Ectodermal cell (in vitro differentiated cells): Measurements from ENCODE around the gene TBC1D3L. TPM values are rescaled to one million over a fixed set of nuclear protein-coding genes. Genes with fewer than 3 reads are reported as not detected.
"Not testable (repeated sequence)": the region's sequence is repeated elsewhere in the genome, so short reads cannot be mapped to it uniquely, and the experiment has no call there.

ENCODE experiments used
- H3K27ac ChIP-seq: 2 replicates; pipeline ENCODE4 v1.7.0; 2013; ENCODE audit warnings: mild to moderate bottlenecking, low read depth, low read length; ENCODE audit not compliant: insufficient read depth, poor library complexity, severe bottlenecking
- H3K27me3 ChIP-seq: 2 replicates; pipeline ENCODE4 v1.7.0; 2013; ENCODE audit warnings: mild to moderate bottlenecking, low read length; ENCODE audit not compliant: insufficient read depth, control insufficient read depth, poor library complexity, severe bottlenecking
- H3K36me3 ChIP-seq: one replicate; pipeline ENCODE4 v1.7.0; 2013; ENCODE audit warnings: low read length; ENCODE audit not compliant: control insufficient read depth, insufficient read depth
- H3K4me1 ChIP-seq: one replicate; pipeline ENCODE4 v1.7.0; 2013; ENCODE audit warnings: low read length; ENCODE audit not compliant: control insufficient read depth, insufficient read depth
- H3K4me3 ChIP-seq: 2 replicates; pipeline ENCODE4 v1.7.0; 2013; ENCODE audit warnings: low read depth, low read length, control low read depth; ENCODE audit not compliant: insufficient read depth
- H3K9me3 ChIP-seq: 2 replicates; pipeline ENCODE4 v1.7.0; 2013; ENCODE audit warnings: mild to moderate bottlenecking, low read length, moderate library complexity; ENCODE audit not compliant: control insufficient read depth
- WGBS, 2 experiments: methylation state at CpG; one replicate each; pipeline ENCODE4 v1.1.7; 2013; ENCODE audit warnings: missing lambda C conversion rate in 2 of 2; 5-methylcytosine and 5-hydroxymethylcytosine counted together
- polyA plus RNA-seq, 4 experiments: library from polyadenylated mRNA; stranded (reverse); fragments of 50-300 nt; gene quantifications; one replicate each; pipeline ENCODE4 v1.2.3, GENCODE V29; 2013

TBC1D3L gene
- 36.9 TPM for polyA plus RNA-seq (2013, experiment 1 of 4)
- 40.6 TPM for polyA plus RNA-seq (2013, experiment 2 of 4)
- 23.8 TPM for polyA plus RNA-seq (2013, experiment 3 of 4)
- 25.4 TPM for polyA plus RNA-seq (2013, experiment 4 of 4)

GRCh38 chr17:37988960-37989359, at the start of gene TBC1D3L:
TBC1D3L (minus strand) TSS chr17:37989060; CDS start chr17:37987520, 1,540 bp downstream.
- not testable (repeated sequence) for H3K27me3 ChIP-seq, H3K4me1 ChIP-seq, H3K9me3 ChIP-seq, H3K27ac ChIP-seq, H3K36me3 ChIP-seq, H3K4me3 ChIP-seq
- no CpG with 5 or more reads among the region's 11 CpGs for WGBS, 2 experiments

DNA sequence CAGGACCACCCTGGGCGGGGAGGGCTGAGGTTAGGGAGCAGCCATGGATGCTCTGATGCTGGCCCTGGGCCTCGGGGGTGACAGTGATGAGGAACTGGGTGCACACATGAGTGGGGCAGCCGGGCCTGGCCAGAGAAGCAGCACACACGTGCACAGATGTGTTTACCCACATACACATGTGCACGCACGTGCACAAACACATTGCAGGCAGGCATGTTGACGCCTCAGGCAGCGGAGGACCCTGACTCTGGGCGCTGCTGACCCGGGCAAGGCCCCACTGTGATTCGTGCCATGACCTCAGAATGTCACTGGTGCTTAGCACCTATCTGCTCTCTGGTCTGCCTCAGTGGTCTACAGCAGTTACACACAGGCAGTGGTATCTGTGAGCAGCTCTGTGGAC, 14.8 kb upstream of the TBC1D3L start, which contains the start of gene TBC1D3D:
TBC1D3D (plus strand) TSS at position 301 of the 400 bp plus-strand sequence. CDS start 1,585 bp downstream, outside the sequence.
- not testable (repeated sequence) for H3K27ac ChIP-seq, H3K9me3 ChIP-seq, H3K4me3 ChIP-seq, H3K4me1 ChIP-seq, H3K27me3 ChIP-seq, H3K36me3 ChIP-seq
- no CpG with 5 or more reads among the region's 11 CpGs for WGBS, 2 experiments
